ENCODE results near the gene CCDC88C.

GRCh38 chr14:91269076-91269991, 148.3 kb downstream of the CCDC88C start:
- TF ChIP-seq CTCF (IDR thresholded peaks at IDR 0.05) (no peak), POLR2A (IDR thresholded peaks at IDR 0.05) (no peak)
